Panc1 (cell line): ENCODE data around the gene CLEC20A. TPM values are rescaled to one million over a fixed set of nuclear protein-coding genes. Genes with fewer than 3 reads are reported as not detected.

Source experiments
- ATAC-seq: fragments of 200-7000 bp; cut with Tn5 transposase; 2 replicates; pipeline ENCODE4 v1.9.1; 2020; ENCODE audit warnings: mild to moderate bottlenecking, moderate library complexity
- BruUV-seq: library from RNA; stranded (reverse); fragments of 400-500 nt; replicated peaks from 2 replicates; lab custom pipeline; 2021; lab: Mats Ljungman, UMichigan
- CTCF ChIA-PET: fragments of 300-600 bp; sonication (Branson Sonifier 250); formaldehyde crosslinking; loops from one replicate; lab custom pipeline; 2022; ENCODE audit warnings: antibody characterized with exemption; lab: Charles Lee
- POLR2A ChIA-PET: fragments of 300-600 bp; sonication (Branson Sonifier 250); formaldehyde crosslinking; loops from one replicate; lab custom pipeline; 2022; ENCODE audit warnings: antibody characterized with exemption; lab: Charles Lee
- DNase-seq: peaks from one replicate; pipeline ENCODE4 v3.0.0-alpha.2; 2010; ENCODE audit warnings: low read depth, low spot score
- H3K27ac ChIP-seq: 2 replicates; pipeline ENCODE4 v1.5.1; 2011; ENCODE audit warnings: mild to moderate bottlenecking, low read length, inconsistent platforms
- H3K27me3 ChIP-seq: fragments of 200-500 bp; sonication (Bioruptor generic); 2 replicates; pipeline ENCODE4 v1.6.0; 2014; ENCODE audit warnings: low read length, inconsistent platforms; ENCODE audit not compliant: control insufficient read depth, insufficient read depth
- H3K36me3 ChIP-seq: fragments of 200-500 bp; sonication (Bioruptor generic); 2 replicates; pipeline ENCODE4 v1.5.1; 2014; ENCODE audit warnings: inconsistent platforms, mild to moderate bottlenecking, low read length, moderate library complexity; ENCODE audit not compliant: control insufficient read depth, insufficient read depth
- H3K4me1 ChIP-seq: 2 replicates; pipeline ENCODE4 v1.5.1; 2011; ENCODE audit warnings: inconsistent platforms, mild to moderate bottlenecking, low read length, moderate library complexity; ENCODE audit not compliant: control insufficient read depth, insufficient read depth
- H3K4me3 ChIP-seq, 2 experiments: 2 replicates each; pipeline ENCODE4 v1.5.1; 2011 to 2012; ENCODE audit warnings: low read depth in 2 of 2, low read length in 2 of 2, mild to moderate bottlenecking in 2 of 2, inconsistent platforms in 1 of 2, moderate library complexity in 1 of 2
- H3K9me3 ChIP-seq: fragments of 200-500 bp; sonication (Bioruptor generic); 2 replicates; pipeline ENCODE4 v1.5.1; 2014; ENCODE audit warnings: low read depth, mild to moderate bottlenecking, inconsistent platforms, low read length, moderate library complexity; ENCODE audit not compliant: control insufficient read depth, insufficient read depth
- POLR2AphosphoS5 ChIP-seq: IDR thresholded peaks from 2 replicates; pipeline ENCODE4 v1.6.1; 2012; ENCODE audit warnings: mild to moderate bottlenecking, low read depth, low read length, moderate library complexity
- REST ChIP-seq, 2 experiments: IDR thresholded peaks; 2 replicates each; pipeline ENCODE4 v1.6.1; 2011 to 2012; ENCODE audit warnings: low read depth in 2 of 2, control low read depth in 1 of 2, low read length in 1 of 2, mild to moderate bottlenecking in 1 of 2, moderate library complexity in 1 of 2; ENCODE audit not compliant: insufficient read depth in 1 of 2
- SIN3A ChIP-seq: IDR thresholded peaks from 2 replicates; pipeline ENCODE4 v1.6.1; 2012; ENCODE audit warnings: low read depth, mild to moderate bottlenecking, low read length, moderate library complexity, borderline replicate concordance; ENCODE audit not compliant: insufficient read depth
- TCF7L2 ChIP-seq: IDR thresholded peaks from 2 replicates; pipeline ENCODE4 v1.6.1; 2011; ENCODE audit warnings: mild to moderate bottlenecking, low read depth, low read length, inconsistent platforms
- in situ Hi-C: cut with HindIII; loops from 2 replicates; pipeline ENCODE4 v1.10.0; 2016; ENCODE audit warnings: low sequenced_read_pairs, low pct_unique_long_range_greater_than_20kb
- intact Hi-C: fragments of 100-400 bp; cut with micrococcal nuclease; formaldehyde crosslinking; loops from one replicate; pipeline ENCODE4 v1.10.0; 2022; ENCODE audit not compliant: unreplicated experiment
- total RNA-seq: library from RNA; stranded (reverse); gene quantifications from one replicate; pipeline ENCODE4 v1.2.1, GENCODE V29; 2021; ENCODE audit not compliant: unreplicated experiment
- TF ChIP-seq, protein P1 (sequence below): fragments of 450-650 bp; IDR thresholded peaks from 2 replicates; pipeline ENCODE4 v1.5.1; 2017; ENCODE audit warnings: mild to moderate bottlenecking

CLEC20A gene
- total RNA-seq, 1 experiment from 2014 or later: not detected

GRCh38 chr1:178543290-178543607 is 46.5 kb upstream of the CLEC20A start:
- H3K4me3 ChIP-seq: peak overlapping the region; percentile 89 to 95
- DNase-seq (no peak), ATAC-seq (peak; percentile 26)
- no peaks in the 10 kb centered on the region for H3K27me3 ChIP-seq
- H3K27ac ChIP-seq: no peak overlapping the region
- no peaks in the 10 kb centered on the region for H3K36me3 ChIP-seq
- H3K9me3 ChIP-seq: no peaks in the 10 kb centered on the region
- in situ Hi-C loops (no loop called here), intact Hi-C loops (loop anchor here (2.0 to 5.0 kb wide), 3 partner anchors 210 to 824 kb away; partner anchors contain the start of gene AXDND1)
- CTCF ChIA-PET: interaction anchor here (0.5 to 1.4 kb wide), 6 partner anchors 8 to 471 kb away, joined by 3 to 7 read pairs (median 4); no protein-coding TSS in a partner anchor
- POLR2A ChIA-PET: no interaction called here
- no TSS peak for BruUV-seq
- H3K4me1 ChIP-seq: peaks cover 8% of the 10 kb centered on the region
- TF ChIP-seq POLR2AphosphoS5: no peak
- no peak for TF ChIP-seq REST (IDR thresholded peaks at IDR 0.05; ENCODE audit: insufficient read depth in 1 of 2, low read depth in 2 of 2, low read length in 1 of 2)
- TF ChIP-seq TCF7L2: no peak
- TF ChIP-seq SIN3A: no peak
- TF ChIP-seq, protein P1, sequence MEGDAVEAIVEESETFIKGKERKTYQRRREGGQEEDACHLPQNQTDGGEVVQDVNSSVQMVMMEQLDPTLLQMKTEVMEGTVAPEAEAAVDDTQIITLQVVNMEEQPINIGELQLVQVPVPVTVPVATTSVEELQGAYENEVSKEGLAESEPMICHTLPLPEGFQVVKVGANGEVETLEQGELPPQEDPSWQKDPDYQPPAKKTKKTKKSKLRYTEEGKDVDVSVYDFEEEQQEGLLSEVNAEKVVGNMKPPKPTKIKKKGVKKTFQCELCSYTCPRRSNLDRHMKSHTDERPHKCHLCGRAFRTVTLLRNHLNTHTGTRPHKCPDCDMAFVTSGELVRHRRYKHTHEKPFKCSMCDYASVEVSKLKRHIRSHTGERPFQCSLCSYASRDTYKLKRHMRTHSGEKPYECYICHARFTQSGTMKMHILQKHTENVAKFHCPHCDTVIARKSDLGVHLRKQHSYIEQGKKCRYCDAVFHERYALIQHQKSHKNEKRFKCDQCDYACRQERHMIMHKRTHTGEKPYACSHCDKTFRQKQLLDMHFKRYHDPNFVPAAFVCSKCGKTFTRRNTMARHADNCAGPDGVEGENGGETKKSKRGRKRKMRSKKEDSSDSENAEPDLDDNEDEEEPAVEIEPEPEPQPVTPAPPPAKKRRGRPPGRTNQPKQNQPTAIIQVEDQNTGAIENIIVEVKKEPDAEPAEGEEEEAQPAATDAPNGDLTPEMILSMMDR: no peak

- intact Hi-C loops: loop anchor here (2.0 to 5.0 kb wide), 3 partner anchors 210 to 825 kb away; partner anchors contain the start of gene AXDND1
- peak; percentile 90 for ATAC-seq
- CTCF ChIA-PET: interaction anchor here (0.5 to 1.4 kb wide), 6 partner anchors 9 to 461 kb away, joined by 3 to 7 read pairs (median 4); no protein-coding TSS in a partner anchor
Measured at GRCh38 chr1:178542554-178543289, 46.0 kb upstream of the CLEC20A start.

More at GRCh38 chr1:178542554-178543289, 46.0 kb upstream of the CLEC20A start:
- Histone ChIP-seq H3K4me1 (peaks cover 13% of the 10 kb centered on the region), H3K36me3 (no peaks in the 10 kb centered on the region), H3K27me3 (no peaks in the 10 kb centered on the region), H3K9me3 (no peaks in the 10 kb centered on the region), H3K27ac (peak overlapping the region; percentile 84), H3K4me3 (peak overlapping the region; percentile 89 to 95)
- no peak for DNase-seq
- BruUV-seq: no TSS peak
- in situ Hi-C loops: no loop called here
- POLR2A ChIA-PET: no interaction called here
- TF ChIP-seq TCF7L2 (no peak), REST (IDR thresholded peaks at IDR 0.05; ENCODE audit: insufficient read depth in 1 of 2, low read depth in 2 of 2, low read length in 1 of 2) (0 out of 4 replicates have a peak, but pooled peaks of 1 of the 2 experiments have one; percentile 37), SIN3A (no peak), POLR2AphosphoS5 (no peak)
- TF ChIP-seq, protein P1: peak; percentile 99
